ENCODE data around the gene PPAT.

DNA sequence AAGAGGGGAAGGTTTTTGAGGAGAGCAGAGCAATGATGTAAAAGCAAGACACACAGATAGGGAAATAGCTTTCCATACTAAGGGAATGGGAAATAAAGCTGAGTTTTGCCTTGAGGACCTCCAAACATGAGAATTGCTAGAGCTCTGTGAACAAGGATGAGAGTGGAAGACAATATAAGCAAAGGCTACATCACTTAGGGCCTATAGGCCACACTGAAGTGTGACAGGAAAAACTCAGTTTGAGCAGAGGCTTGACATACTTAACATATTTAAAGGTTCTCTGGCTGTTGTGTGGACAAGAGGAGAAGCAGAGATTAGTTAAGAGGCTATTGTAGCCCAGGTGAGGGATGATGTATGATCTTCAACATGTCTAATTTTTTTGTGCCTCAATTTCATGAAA lies 26.7 kb upstream of the PPAT start:
- TF ChIP-seq POLR2A (IDR thresholded peaks at IDR 0.05): no peak
- TF ChIP-seq, protein P1, sequence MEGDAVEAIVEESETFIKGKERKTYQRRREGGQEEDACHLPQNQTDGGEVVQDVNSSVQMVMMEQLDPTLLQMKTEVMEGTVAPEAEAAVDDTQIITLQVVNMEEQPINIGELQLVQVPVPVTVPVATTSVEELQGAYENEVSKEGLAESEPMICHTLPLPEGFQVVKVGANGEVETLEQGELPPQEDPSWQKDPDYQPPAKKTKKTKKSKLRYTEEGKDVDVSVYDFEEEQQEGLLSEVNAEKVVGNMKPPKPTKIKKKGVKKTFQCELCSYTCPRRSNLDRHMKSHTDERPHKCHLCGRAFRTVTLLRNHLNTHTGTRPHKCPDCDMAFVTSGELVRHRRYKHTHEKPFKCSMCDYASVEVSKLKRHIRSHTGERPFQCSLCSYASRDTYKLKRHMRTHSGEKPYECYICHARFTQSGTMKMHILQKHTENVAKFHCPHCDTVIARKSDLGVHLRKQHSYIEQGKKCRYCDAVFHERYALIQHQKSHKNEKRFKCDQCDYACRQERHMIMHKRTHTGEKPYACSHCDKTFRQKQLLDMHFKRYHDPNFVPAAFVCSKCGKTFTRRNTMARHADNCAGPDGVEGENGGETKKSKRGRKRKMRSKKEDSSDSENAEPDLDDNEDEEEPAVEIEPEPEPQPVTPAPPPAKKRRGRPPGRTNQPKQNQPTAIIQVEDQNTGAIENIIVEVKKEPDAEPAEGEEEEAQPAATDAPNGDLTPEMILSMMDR (IDR thresholded peaks at IDR 0.05): no peak

Data from gastroesophageal sphincter (tissue), 3 donors.